GM18508 (cell line): ENCODE results near the gene KLRK1.
A peak's percentile ranks its signal among the peaks of the same experiment; 100 is the strongest.
"Not testable (repeated sequence)": the region's sequence is repeated elsewhere in the genome, so short reads cannot be mapped to it uniquely, and the experiment has no call there.

Source experiments
- ATAC-seq: cut with Tn5 transposase; IDR thresholded peaks from one replicate; pipeline ENCODE4 v1.9.1; 2021; ENCODE audit warnings: moderate number of reproducible peaks; ENCODE audit not compliant: insufficient read depth, unreplicated experiment

Gene KLRK1

DNA sequence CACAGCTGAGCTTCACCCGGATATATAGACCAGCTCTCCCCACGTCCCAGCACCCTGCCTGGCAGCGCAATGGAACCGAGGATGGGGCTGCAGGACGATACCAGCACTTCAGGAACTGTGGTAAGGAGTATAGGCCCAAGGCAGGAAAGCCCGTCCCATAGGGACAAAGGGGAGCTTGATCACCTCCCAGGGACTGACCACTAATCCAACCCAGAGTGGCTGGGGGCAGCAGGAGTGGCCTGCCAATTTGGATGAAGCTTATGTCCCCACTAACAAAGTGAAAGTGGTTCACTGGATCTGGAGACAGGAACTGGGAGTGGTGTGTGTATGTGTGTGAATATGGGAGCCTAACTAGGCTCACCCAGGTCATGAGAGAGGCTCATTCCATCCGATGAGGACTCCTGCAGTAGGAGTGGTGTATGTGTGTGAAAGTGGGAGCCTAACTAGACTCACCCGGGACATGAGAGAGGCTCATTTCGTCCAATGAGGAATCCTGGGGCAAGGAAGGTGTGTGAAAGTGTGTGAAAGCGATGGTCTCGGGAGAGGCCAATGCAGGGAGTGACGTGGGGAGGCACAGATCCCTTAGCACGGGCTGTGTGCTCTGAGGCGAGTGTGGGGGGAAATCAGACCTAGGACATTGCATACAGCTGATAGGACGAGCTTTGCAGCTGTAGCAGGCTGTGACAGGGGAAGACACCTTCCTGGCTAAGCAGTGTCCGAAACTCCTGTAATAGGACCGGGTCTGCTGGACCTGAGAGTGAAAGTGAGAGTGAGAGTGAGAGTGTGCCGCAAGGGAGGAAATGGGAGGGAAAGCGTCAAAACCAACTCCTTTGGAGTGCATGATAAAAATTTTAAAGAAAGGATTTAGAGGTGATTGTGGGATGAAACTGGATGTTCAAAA, 25.7 kb downstream of the KLRK1 start:
- peak; percentile 88 for ATAC-seq

DNA sequence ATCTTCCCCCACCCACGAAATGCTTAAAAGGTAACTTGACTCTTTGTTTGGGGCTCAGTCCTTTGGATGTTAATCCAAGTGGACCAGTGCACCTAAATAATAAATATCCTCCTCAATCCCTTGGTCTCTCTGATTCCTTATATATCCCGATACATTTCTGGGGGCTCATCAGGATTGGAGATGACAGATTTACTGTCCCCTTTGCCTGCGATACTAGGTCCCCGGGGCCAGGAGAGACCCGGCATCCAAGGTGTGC, 26.3 kb downstream of the KLRK1 start:
- no peak for ATAC-seq

DNA sequence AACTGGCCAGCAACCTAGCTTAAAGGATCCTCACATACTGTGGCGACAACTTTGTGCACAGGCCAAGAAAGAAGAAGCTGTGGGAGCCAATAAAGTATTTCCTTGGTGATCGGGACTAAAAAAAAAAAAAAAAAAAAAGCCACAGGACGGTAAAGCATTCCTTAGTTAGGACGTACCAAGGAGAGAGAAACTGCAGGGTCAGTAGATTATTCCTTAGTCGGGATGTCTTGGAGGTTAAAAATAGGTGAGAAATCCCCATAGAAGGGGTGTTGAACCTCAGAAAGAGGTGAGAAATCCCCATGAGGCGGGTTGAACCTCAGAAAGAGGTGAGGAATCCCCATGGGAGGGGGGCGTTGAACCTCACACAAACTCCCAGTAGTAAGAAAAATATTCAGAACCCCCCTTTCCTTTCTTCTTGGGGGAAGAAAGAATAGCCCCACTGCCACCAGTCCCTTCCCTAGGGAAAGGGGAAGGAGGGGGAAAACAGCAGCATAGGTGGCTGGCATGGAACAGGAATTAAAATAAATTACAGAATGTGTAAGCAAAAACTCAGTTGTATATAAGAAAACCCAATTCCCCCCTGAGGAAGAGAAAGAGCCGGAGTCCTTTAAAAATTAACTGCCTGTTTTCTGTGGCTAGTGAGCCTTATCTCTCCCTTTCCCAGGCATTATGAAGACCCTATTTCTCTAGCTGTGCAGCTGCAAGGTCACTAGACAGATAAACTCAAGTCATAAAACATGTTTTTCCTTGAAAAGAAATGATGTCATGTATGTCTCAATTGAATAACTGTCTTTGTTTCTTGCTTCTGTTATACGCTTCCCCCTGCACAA, 26.8 kb downstream of the KLRK1 start:
- no peak for ATAC-seq

DNA sequence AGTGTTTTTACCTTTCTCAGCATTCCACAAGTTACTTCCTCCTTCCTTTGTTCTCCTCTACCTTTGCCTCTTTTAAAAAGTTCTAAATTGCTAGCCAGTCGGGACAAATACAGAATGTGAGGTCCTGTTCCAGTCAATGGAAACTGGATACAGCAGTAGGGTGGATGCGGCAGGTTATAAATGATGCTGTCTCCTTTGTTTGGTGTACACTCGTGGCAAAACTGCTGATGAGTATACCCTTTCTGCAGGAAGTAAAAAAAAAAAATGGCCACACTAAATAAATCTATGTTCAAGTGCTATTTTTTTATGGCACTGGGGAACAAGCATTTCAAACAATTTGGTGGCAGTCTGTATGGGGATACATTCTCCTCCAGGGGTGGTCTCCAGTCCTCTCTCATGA, 27.5 kb downstream of the KLRK1 start:
- no peak for ATAC-seq

DNA sequence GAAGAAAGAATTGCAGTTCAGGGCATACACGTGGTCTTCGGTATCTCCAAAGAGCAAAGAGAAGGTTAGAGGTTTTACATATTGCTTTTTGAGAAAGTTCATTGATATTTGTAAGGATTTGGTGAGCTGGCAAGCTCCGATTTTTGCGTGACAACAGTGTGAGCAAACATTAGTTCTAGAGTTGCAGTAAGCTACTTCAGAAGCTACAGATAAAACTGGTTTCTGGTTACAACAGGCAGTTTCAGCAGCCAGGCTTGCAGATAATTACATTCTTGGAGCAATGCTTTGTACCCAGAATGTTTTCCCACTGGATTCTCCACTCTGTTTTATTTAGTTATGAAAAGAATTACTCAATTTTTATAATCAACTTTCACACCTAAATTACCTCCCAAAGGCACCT, 28.2 kb downstream of the KLRK1 start:
- ATAC-seq, result no peak

DNA sequence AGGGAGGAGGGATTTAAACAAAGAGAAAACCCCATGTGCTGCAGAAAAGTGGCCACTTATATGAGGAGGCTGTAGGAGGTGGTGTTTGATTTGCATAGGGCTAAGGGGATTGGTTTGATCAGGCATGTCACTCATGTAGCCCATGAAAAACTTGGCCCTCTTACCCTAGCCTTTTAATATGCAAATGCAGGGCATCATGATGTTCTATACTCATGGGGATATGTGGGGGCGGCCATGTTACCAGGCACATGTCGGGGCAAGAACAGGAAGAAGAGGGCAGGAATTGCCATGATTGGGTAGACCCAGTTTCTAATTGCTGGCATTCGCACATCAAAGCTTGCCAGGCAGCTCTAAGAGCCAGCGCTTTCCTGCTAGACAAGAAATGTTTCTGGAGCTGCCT, 28.8 kb downstream of the KLRK1 start:
- ATAC-seq, result no peak

DNA sequence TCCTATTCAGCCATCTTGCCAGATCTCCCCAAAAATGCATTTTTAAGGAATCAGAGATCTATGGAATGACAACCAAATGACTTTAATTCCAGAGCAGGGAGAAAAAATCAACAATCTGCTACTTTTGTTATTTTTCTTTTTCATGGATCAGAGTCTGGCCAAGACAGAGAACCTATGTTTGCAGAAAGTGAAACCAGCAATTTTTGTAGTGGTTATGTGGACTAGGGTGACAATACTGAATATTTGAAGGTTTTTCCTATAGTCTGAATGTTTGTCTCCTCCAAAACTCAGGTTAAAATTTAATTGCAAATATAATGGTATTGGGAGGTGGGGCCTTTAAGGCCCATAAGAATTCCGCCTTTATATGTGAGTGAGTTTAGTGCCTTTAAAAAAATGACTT, 30.9 kb downstream of the KLRK1 start:
- ATAC-seq, result no peak

DNA sequence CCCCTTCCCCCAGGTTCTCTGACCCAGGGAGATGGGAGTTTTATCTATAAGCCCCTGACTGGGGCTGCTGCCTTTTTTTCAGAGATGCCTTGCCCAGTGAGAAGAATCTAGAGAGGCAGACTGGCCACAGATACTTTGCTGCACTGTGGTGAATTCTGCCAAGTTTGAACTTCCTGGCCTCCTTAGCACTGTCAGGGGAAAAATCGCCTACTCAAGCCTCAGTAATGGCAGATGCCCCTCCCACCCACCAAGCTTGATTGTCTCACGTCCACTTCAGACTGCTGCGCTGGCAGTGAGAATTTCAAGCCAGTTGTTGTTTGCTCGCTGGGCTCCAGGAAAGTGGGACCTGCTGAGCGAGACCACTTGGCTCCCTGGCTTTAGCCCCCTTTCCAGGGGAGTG, 31.7 kb downstream of the KLRK1 start:
- ATAC-seq, result no peak

DNA sequence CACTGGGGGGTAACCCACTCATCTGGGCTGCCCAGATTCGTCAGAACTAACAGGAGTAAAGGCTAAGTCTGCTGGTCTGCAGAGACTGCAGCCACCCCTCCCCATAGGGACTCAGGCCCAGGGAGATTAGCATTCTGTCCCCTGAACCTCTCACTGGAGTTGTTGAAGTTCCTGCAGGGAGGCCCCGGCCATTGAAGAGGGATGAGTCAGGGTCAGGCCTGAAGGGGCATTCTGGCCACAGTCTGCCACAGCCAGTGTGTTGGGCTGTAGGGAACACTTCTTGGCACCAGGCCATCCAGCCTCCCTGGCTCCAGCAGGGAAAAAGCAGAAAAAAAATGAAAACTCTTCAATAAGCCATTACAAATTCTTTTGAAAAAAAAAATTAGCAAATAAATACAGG, 35.3 kb downstream of the KLRK1 start:
- no peak for ATAC-seq

DNA sequence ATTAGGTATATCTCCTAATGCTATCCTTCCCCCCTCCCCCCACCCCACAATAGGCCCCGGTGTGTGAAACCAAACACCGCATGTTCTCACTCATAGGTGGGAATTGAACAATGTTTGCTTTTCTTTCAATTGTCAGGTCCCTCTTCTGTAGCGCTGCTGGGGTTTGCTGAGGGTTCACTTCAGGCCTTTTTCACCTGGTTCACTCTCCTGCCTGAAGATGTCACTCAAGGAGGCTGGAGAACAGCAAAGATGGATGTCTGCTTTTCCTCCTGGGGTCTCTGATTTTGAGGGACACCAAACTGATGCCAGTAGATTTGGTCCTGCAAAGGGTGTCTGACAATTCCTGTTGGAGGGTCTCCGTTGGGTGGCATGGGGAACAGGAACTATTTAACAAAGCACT, 35.8 kb downstream of the KLRK1 start:
- ATAC-seq, result no peak

DNA sequence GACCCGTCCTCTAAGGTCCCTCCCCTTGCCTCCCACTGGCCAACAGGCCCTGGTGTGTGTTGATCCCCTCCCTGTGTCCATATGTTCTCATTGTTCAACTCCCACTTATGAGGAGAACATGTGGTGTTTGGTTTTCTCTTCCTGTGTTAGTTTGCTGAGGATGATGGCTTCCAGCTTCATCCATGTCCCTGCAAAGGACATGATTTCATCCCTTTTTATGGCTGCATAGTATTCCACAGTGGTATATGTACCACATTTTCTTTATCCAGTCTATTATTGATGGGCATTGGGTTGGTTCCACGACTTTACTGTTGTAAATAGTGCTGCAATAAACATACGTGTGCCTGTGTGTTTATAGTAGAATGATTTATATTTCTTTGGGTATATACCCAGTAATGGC, 38.4 kb downstream of the KLRK1 start:
- not testable (repeated sequence) for ATAC-seq

DNA sequence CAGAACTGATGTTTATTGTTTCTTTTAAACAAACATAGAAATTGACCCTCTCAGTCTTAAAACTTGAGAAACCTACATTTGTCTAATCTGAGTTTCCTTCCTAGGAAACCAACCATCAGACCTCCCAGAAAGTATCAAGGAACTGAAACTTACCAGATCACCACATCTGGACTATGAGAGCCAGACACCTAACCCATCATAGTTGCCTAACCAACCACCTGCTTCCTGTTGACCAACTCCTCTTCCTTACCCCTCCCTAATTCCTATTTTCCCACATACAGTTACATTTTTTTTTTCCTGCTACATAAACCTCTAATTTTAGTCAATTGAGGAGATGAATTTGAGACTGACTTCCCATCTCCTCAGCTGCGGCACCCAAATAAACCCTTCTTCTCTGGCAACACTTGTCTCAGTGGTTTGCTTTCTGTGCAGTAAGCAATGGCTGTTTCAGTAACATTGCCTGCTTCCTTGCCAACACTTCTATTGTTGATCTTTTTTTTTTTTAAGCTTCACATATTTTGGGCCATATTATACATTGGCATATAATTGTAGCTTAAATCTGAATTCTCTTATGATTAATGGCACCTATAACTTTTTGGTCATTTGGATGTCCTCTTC, 47.8 kb downstream of the KLRK1 start:
- no peak for ATAC-seq

DNA sequence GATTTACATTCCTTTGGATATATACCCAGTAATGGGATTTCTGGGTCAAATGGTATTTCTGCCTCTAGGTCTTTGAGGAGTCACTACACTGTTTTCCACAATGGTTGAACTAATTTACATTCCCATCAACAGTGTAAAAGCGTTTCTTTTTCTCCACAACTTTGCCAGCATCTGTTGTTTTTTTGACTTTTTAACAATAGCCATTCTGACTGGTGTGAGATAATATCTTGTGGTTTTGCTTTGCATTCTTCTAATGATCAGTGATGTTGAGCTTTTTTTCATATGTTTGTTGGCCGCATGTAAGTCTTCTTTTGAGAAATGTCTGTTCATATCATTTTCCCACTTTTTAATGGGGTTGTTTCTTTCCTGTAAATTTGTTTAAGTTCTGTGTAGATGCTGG, 48.9 kb downstream of the KLRK1 start:
- ATAC-seq, result not testable (repeated sequence)

DNA sequence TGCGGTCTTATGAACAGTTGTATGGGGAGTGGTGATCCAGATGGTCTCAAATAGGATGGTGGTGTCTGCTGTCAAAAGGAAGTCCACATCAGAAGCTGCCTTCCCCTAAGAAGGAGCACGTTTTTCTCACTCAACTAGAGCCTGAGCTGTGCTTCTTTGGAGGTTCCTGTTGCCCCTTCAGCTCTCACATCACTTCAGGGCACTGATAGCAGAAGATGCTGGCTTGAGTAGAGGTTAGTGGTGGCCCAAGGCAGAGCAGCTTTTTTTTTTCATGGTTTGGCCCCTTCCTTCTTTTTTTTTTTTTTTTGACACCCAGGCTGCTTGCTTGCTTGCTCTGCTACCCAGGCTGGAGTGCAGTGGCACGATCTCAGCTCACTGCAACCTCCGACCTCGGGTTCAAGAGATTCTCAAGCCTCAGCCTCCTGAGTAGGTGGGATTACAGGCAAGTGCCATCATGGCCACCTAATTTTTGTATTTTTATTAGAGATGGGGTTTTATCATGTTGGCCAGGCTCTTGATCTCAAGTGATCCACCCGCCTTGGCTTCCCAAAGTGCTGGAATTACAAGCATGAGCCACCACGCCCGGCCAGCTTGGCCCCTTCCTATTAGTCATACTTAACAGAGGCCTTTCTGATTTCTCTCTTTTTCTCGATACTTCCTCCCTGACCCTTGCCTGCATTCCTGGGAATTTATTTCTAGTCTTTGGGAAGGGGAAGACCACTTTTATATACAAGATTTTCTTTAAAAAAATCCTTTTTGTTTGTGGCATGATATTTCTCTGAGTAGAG, 50.6 kb downstream of the KLRK1 start:
- ATAC-seq, result no peak

DNA sequence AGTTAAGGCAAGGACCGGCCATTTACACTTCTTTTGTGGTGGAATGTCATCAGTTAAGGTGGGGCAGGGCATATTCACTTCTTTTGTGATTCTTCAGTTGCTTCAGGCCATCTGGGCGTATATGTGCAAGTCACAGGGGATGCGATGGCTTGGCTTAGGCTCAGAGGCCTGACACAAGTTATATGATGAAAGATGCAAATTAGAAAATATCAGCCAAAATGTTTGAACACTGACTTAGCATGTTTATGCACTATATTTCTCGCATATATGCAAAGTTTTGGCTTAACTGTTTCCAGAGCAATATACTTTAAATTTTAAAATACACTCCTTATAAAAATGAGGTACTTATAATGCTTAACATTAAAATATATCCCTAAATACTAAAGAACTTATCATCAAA, 51.4 kb downstream of the KLRK1 start:
- not testable (repeated sequence) for ATAC-seq

DNA sequence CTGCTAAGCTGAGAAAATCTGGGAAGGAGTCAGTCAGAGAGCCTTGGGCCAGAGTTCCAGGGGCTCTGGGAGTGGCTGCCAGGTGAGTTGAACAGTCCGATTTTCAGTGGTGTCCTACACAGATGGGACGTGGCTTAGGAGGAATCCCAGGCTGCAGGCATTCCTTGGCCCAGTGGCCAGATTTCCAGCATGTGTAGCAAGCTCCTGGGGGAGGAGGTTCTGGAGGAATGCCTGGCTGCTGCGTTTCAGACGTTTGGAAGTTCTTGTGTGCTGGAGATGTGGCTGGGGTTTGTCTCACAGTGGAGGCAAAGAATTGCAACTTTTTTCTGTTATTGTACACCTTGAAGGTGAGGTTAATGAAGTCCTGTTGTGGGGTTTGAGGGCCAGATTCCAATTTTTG, 53.6 kb downstream of the KLRK1 start:
- ATAC-seq, result not testable (repeated sequence)

DNA sequence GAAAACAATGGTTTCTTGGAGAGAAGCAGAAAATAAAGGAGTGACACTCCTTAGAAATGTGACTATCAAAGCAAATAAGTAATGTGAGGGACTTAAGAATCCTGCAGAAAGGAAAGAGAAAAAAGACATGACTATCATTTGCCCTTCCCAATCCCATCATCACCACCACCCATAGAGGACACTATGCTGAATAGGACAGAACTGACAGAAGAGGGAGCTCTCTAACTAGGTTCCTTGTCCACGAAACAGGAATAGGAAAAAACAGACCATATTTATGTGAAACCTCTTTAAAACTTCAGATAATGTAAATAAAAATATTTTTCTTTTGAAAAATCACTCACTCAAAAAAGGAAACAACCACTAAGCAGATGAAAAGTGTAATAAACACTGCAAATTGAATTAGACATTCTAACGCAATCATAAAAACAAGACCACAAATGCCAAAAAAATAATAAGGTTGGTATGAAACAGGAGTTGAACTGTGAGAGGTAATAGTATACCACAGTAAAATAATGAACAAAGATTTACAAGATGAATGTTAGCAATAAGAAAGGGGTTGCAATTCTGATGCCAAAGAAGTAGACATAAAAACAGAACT, 58.1 kb downstream of the KLRK1 start:
- ATAC-seq, result no peak

DNA sequence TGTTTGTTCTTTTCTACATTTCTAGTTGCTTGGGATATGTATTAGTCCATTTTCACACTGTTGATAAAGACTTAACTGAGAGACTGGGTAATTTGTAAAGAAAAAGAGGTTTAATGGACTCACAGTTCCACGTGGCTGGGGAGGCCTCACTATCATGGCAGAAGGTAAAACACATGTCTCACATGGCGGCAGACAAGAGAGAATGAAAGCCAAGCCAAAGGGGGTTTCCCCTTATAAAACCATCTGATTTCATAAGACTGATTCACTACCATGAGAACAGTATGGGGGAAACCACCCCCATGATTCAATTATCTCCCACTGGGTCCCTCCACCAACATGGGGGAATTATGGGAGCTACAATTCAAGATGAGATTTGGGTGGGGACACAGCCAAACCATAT, 61.1 kb downstream of the KLRK1 start:
- ATAC-seq, result not testable (repeated sequence)
